Ascending aorta (tissue), 2 donors: ENCODE measurements around the gene SDHAF1. TPM values are rescaled to one million over a fixed set of nuclear protein-coding genes. Genes with fewer than 3 reads are reported as not detected.
A peak's percentile ranks its signal among the peaks of the same experiment; 100 is the strongest.

Experiments used
- DNase-seq, 2 donors: peaks; one replicate each; pipeline ENCODE4 v3.0.0-alpha.2; 2019; ENCODE audit warnings: low spot score in 2 of 2
- H3K27ac ChIP-seq, 2 donors: fragments of 200-600 bp; sonication (generic); one replicate each; pipeline ENCODE4 v1.5.1; 2016 to 2017; ENCODE audit warnings: mild to moderate bottlenecking in 1 of 2
- H3K27me3 ChIP-seq: fragments of 200-600 bp; sonication (generic); one replicate; pipeline ENCODE4 v1.5.1; 2017
- H3K36me3 ChIP-seq, 2 donors: fragments of 200-600 bp; sonication (generic); one replicate each; pipeline ENCODE4 v1.5.1; 2016
- H3K4me1 ChIP-seq, 2 donors: fragments of 200-600 bp; sonication (generic); one replicate each; pipeline ENCODE4 v1.5.1; 2016 to 2017; ENCODE audit warnings: mild to moderate bottlenecking in 1 of 2
- H3K4me3 ChIP-seq, 2 donors: fragments of 200-600 bp; sonication (generic); one replicate each; pipeline ENCODE4 v1.5.1; 2016 to 2017; ENCODE audit warnings: mild to moderate bottlenecking in 1 of 2
- H3K9me3 ChIP-seq, 2 donors: fragments of 200-600 bp; sonication (generic); one replicate each; pipeline ENCODE4 v1.5.1; 2016
- intact Hi-C: fragments of 100-400 bp; cut with DNase I; formaldehyde crosslinking; loops from one replicate; pipeline ENCODE4 v1.15.1; 2023
- total RNA-seq: library from RNA; depleted of rRNA; stranded (reverse); fragments of >200 nt; gene quantifications from one replicate; pipeline ENCODE4 v1.1.0, GENCODE V29; 2016
- TF ChIP-seq, protein P1 (sequence below), 3 experiments: fragments of 200-600 bp in 2 of 3; fragments of 450-650 bp in 1 of 3; sonication (generic) in 2 of 3; IDR thresholded peaks; one replicate each; pipeline ENCODE4 v1.5.1; 2016 to 2019; ENCODE audit warnings: antibody characterized with exemption in 3 of 3, mild to moderate bottlenecking in 1 of 3, moderate library complexity in 1 of 3

Gene SDHAF1
- total RNA-seq, 1 donor from 2014 or later: 107 TPM

DNA sequence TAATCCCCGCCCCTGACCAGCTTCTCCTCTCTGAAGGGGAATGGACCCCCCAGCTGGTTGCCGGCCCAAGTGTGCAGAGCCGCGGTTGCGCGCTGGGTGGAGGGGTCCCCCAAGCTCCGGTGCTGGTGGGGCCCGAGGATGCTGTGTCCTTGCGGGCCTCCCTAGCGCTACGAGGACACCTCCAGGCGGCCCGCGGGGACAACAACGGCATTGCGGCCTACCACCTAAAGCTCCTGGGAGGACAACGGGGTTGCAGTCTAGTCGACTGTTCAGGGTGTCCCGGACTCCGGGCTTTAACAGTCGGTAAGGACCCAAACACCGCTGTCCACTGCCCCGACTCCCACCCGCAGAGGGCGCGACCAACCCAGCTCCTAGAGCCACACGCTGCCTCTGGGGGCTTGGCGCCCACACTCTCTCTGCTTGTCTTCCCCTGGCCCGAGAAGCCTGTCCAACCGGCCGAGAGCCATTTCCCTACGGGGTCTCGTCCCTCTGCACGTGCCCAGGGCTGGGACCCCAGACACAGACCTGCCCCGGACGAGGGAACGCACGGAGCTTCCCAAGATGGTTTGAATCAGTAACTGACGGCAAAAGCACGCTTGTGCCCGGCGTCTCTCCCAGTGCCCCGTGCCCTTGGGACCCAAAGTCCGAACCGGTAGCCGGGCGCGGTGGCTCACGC lies 927 bp upstream of the SDHAF1 start:
- no peaks in the 10 kb centered on the region for H3K9me3 ChIP-seq

DNA sequence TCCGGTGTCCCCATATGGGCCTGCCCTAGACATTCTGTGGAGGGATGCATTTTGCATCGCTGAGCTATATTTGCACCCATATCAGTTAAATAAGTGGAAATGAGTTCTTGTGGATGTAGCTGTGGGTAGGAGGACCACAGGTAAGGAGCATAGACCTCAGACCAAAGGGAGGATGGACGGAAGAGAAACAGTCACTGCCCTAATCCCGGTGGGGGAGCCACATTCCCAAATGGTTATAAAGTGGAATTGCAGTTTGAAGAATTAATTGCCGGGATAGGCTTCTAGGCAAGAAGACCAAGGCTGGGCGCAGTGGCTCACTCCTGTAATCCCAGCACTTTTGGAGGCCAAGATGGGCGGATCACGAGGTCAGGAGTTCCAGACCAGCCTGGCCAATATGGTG lies 1.8 kb downstream of the SDHAF1 start:
- H3K4me1 ChIP-seq: peaks cover 3 to 14% of the 10 kb centered on the region in 2 donors
- no peaks in the 10 kb centered on the region for H3K27me3 ChIP-seq
- DNase-seq: no peak
- no peak overlapping the region for H3K4me3 ChIP-seq
- H3K36me3 ChIP-seq: peaks cover 4 to 10% of the 10 kb centered on the region in 2 donors
- peak overlapping the region in 1 of 2 donors; percentile 4 for H3K27ac ChIP-seq
- no peaks in the 10 kb centered on the region for H3K9me3 ChIP-seq
- intact Hi-C loops: loop anchor here (5.0 kb wide), 2 partner anchors 36 to 56 kb away; partner anchors contain the start of genes CLIP3, THAP8 and WDR62
- TF ChIP-seq, protein P1, sequence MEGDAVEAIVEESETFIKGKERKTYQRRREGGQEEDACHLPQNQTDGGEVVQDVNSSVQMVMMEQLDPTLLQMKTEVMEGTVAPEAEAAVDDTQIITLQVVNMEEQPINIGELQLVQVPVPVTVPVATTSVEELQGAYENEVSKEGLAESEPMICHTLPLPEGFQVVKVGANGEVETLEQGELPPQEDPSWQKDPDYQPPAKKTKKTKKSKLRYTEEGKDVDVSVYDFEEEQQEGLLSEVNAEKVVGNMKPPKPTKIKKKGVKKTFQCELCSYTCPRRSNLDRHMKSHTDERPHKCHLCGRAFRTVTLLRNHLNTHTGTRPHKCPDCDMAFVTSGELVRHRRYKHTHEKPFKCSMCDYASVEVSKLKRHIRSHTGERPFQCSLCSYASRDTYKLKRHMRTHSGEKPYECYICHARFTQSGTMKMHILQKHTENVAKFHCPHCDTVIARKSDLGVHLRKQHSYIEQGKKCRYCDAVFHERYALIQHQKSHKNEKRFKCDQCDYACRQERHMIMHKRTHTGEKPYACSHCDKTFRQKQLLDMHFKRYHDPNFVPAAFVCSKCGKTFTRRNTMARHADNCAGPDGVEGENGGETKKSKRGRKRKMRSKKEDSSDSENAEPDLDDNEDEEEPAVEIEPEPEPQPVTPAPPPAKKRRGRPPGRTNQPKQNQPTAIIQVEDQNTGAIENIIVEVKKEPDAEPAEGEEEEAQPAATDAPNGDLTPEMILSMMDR (IDR thresholded peaks at IDR 0.05): no peak

More for the DNA sequence above, 927 bp upstream of the SDHAF1 start:
- Histone ChIP-seq H3K4me1 (peaks cover 3 to 14% of the 10 kb centered on the region in 2 donors), H3K4me3 (peak overlapping the region; percentile 82 to 87), H3K36me3 (peaks cover 0 to 10% of the 10 kb centered on the region in 2 donors), H3K27ac (peak overlapping the region; percentile 73 to 74), H3K27me3 (no peaks in the 10 kb centered on the region)
- no peak for DNase-seq
- TF ChIP-seq, protein P1 (IDR thresholded peaks at IDR 0.05): peak in 1 of 3 experiments; percentile 26
- intact Hi-C loops: loop anchor here (2.0 kb wide), 2 partner anchors 121 to 253 kb away; partner anchors contain the start of genes POLR2I and TBCB

DNA sequence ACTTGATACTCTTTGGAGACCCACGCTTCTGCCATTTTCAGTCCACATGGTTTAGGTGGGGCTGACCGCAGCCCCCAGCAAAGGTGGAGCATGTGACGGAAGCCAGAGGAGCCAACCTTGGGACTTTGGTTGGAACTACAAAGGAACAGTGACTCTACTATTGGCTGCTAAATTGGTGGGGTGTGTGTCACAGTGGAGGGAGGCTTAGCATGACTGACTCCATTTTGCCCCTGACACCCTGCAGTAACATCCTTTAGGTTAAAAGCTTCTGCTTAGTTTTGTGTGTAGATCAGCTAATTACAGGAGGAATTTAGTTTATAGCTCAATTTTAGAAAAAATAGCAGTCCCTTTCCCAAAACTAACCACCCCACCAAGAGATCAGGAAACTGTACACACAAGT lies 6.6 kb downstream of the SDHAF1 start:
- TF ChIP-seq, protein P1 (IDR thresholded peaks at IDR 0.05): no peak
- H3K27me3 ChIP-seq: no peaks in the 10 kb centered on the region
- no peak overlapping the region for H3K27ac ChIP-seq
- peaks cover 0 to 2% of the 10 kb centered on the region in 2 donors for H3K4me1 ChIP-seq
- no peak for DNase-seq
- intact Hi-C loops: no loop called here
- no peak overlapping the region for H3K4me3 ChIP-seq
- H3K36me3 ChIP-seq: peaks cover 4 to 10% of the 10 kb centered on the region in 2 donors
- no peaks in the 10 kb centered on the region for H3K9me3 ChIP-seq

DNA sequence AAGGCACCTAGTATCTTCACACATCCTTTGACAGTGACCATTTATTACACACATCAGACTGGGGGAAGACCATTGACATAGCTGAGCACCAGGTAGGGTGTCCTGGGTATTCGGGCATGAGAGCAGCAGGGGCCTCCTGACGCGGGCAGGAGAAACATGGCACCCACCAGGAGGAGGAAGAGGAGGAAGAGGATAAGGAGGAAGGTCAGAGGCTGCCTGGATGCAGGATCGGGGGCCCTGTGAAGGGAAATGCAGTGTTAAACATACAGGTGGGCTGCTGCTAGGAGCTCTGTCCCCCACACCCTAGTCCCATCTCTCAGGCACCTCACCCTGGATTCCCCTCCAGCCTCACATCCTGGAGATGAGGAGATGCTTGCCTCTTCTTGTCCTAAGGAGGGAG lies 8.3 kb downstream of the SDHAF1 start:
- H3K27ac ChIP-seq: no peak overlapping the region
- H3K27me3 ChIP-seq: no peaks in the 10 kb centered on the region
- no peaks in the 10 kb centered on the region for H3K9me3 ChIP-seq
- H3K4me3 ChIP-seq: no peak overlapping the region
- intact Hi-C loops: no loop called here
- DNase-seq: no peak
- peaks cover 0 to 4% of the 10 kb centered on the region in 2 donors for H3K36me3 ChIP-seq
- peaks cover 0 to under 1% of the 10 kb centered on the region in 2 donors for H3K4me1 ChIP-seq
- TF ChIP-seq, protein P1 (IDR thresholded peaks at IDR 0.05): no peak

DNA sequence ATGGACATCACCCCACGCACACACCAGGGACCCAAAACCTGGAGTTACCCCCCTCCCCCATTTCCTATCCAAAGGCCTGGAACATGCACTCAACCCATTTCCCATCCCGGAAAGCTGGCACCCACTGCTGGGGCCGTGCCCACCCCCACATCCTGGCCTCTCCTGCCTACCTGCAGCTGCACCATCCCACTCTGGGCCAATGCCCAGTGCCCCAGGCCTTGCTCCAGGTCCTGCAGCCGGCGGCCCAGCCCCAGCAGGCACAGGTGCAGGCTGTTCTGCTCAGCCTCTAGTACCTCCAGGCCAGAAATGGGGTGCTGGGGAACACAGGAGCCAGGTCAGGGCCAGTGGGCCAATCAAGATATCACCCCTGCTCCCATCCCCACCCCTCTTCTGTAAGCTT lies 12.0 kb downstream of the SDHAF1 start:
- H3K4me3 ChIP-seq: no peak overlapping the region
- TF ChIP-seq, protein P1 (IDR thresholded peaks at IDR 0.05): no peak
- peaks cover 0 to 12% of the 10 kb centered on the region in 2 donors for H3K4me1 ChIP-seq
- H3K36me3 ChIP-seq: no peaks in the 10 kb centered on the region
- intact Hi-C loops: no loop called here
- no peak for DNase-seq
- H3K27me3 ChIP-seq: no peaks in the 10 kb centered on the region
- no peaks in the 10 kb centered on the region for H3K9me3 ChIP-seq
- H3K27ac ChIP-seq: no peak overlapping the region
